Liver (tissue), 9 donors: ENCODE measurements around the gene LPCAT1. TPM values are rescaled to one million over a fixed set of nuclear protein-coding genes. Genes with fewer than 3 reads are reported as not detected.

Experiments used
- DNase-seq: peaks from one replicate; pipeline ENCODE4 v3.0.0-alpha.2; 2017; ENCODE audit warnings: low spot score
- H3K27ac ChIP-seq, 2 donors: one replicate each; pipeline ENCODE4 v1.7.0; 2013; ENCODE audit warnings: inconsistent platforms in 2 of 2, low read length in 2 of 2, control low read depth in 1 of 2, low read depth in 1 of 2, mild to moderate bottlenecking in 1 of 2
- H3K27me3 ChIP-seq, 4 donors: one replicate each; pipeline versions ENCODE4 v1.6.1 to v1.7.0; 2013; ENCODE audit warnings: low read length in 3 of 4, inconsistent platforms in 1 of 4, mild to moderate bottlenecking in 1 of 4, moderate library complexity in 1 of 4; ENCODE audit not compliant: control insufficient read depth in 4 of 4, insufficient read depth in 4 of 4
- H3K36me3 ChIP-seq, 4 donors: one replicate each; pipeline versions ENCODE4 v1.6.1 to v1.7.0; 2013; ENCODE audit warnings: low read length in 3 of 4, mild to moderate bottlenecking in 3 of 4, low read depth in 1 of 4, moderate library complexity in 1 of 4; ENCODE audit not compliant: control insufficient read depth in 4 of 4, insufficient read depth in 3 of 4
- H3K4me1 ChIP-seq, 4 donors: one replicate each; pipeline versions ENCODE4 v1.6.1 to v1.7.0; 2013; ENCODE audit warnings: low read length in 3 of 4, mild to moderate bottlenecking in 3 of 4, moderate library complexity in 1 of 4; ENCODE audit not compliant: control insufficient read depth in 4 of 4, insufficient read depth in 4 of 4
- H3K4me3 ChIP-seq, 3 donors: one replicate each; pipeline versions ENCODE4 v1.6.1 to v1.7.0; 2013; ENCODE audit warnings: low read length in 3 of 3, control low read depth in 1 of 3, low read depth in 1 of 3, mild to moderate bottlenecking in 1 of 3
- H3K9ac ChIP-seq, 2 donors: one replicate each; pipeline ENCODE4 v1.7.0; 2013; ENCODE audit warnings: low read length in 2 of 2, mild to moderate bottlenecking in 2 of 2, moderate library complexity in 2 of 2, control low read depth in 1 of 2, low read depth in 1 of 2
- H3K9me3 ChIP-seq, 4 donors: one replicate each; pipeline versions ENCODE4 v1.6.1 to v1.7.0; 2013; ENCODE audit warnings: low read length in 3 of 4; ENCODE audit not compliant: control insufficient read depth in 4 of 4
- ATF3 ChIP-seq: IDR thresholded peaks from 2 replicates; pipeline ENCODE4 v1.6.1; 2016; ENCODE audit warnings: antibody characterized with exemption
- CTCF ChIP-seq: fragments of 150-350 bp; IDR thresholded peaks from 2 replicates; pipeline ENCODE4 v1.5.1; 2017; ENCODE audit warnings: improper control_type of control experiment, low read depth, low read length; ENCODE audit not compliant: missing input control
- EGR1 ChIP-seq, 2 donors: IDR thresholded peaks; 2 replicates each; pipeline ENCODE4 v1.6.1; 2016 to 2018; ENCODE audit warnings: antibody characterized with exemption in 2 of 2, low read depth in 2 of 2
- FOXA1 ChIP-seq: IDR thresholded peaks from 2 replicates; pipeline ENCODE4 v1.6.1; 2016; ENCODE audit warnings: antibody characterized with exemption
- FOXA2 ChIP-seq: IDR thresholded peaks from 2 replicates; pipeline ENCODE4 v1.6.1; 2016; ENCODE audit warnings: antibody characterized with exemption
- GABPA ChIP-seq, 2 donors: IDR thresholded peaks in 1 of 2; conservative IDR thresholded peaks in 1 of 2; 2 replicates each; pipeline ENCODE4 v1.6.1; 2016; ENCODE audit warnings: antibody characterized with exemption in 2 of 2, mild to moderate bottlenecking in 1 of 2, moderate library complexity in 1 of 2
- HNF4A ChIP-seq, 2 donors: conservative IDR thresholded peaks; 2 replicates each; pipeline ENCODE4 v1.6.1; 2016; ENCODE audit warnings: antibody characterized with exemption in 2 of 2, mild to moderate bottlenecking in 2 of 2
- HNF4G ChIP-seq: IDR thresholded peaks from 2 replicates; pipeline ENCODE4 v1.6.1; 2016; ENCODE audit warnings: antibody characterized with exemption
- JUND ChIP-seq, 2 donors: IDR thresholded peaks; 2 replicates each; pipeline ENCODE4 v1.6.1; 2016; ENCODE audit warnings: antibody characterized with exemption in 2 of 2
- RAD21 ChIP-seq, 2 donors: IDR thresholded peaks; 2 replicates each; pipeline ENCODE4 v1.6.1; 2016; ENCODE audit warnings: antibody characterized with exemption in 2 of 2, mild to moderate bottlenecking in 2 of 2
- RXRA ChIP-seq, 2 donors: IDR thresholded peaks; 2 replicates each; pipeline ENCODE4 v1.6.1; 2017 to 2018; ENCODE audit warnings: antibody characterized with exemption in 2 of 2, mild to moderate bottlenecking in 1 of 2
- SP1 ChIP-seq: IDR thresholded peaks from 2 replicates; pipeline ENCODE4 v1.6.1; 2018; ENCODE audit warnings: antibody characterized with exemption, mild to moderate bottlenecking
- TAF1 ChIP-seq: conservative IDR thresholded peaks from 2 replicates; pipeline ENCODE4 v1.6.1; 2016; ENCODE audit warnings: antibody characterized with exemption, mild to moderate bottlenecking
- YY1 ChIP-seq: IDR thresholded peaks from 2 replicates; pipeline ENCODE4 v1.6.1; 2016; ENCODE audit warnings: antibody characterized with exemption, mild to moderate bottlenecking
- ZBTB33 ChIP-seq: IDR thresholded peaks from 2 replicates; pipeline ENCODE4 v1.6.1; 2016; ENCODE audit warnings: antibody characterized with exemption
- WGBS: extraction: QIAGEN DNeasy Blood & Tissue Kit; methylation state at CpG from one replicate; pipeline ENCODE4 v1.1.7; 2013; 5-methylcytosine and 5-hydroxymethylcytosine counted together
- polyA plus RNA-seq, 2 donors: library from polyadenylated mRNA; stranded (reverse) in 1 of 2; unstranded in 1 of 2; fragments of 200-250 nt in 1 of 2; fragments of >200 nt in 1 of 2; fragmentation: Nextera tagmentation in 1 of 2; extraction: Ambion mirVana in 1 of 2; gene quantifications; one replicate each; pipeline versions ENCODE4 v1.2.1 to v1.2.3, GENCODE V29; 2013 to 2015
- total RNA-seq, 2 donors: library from RNA; depleted of rRNA; stranded (reverse); fragments of >200 nt; gene quantifications; one replicate each; pipeline ENCODE4 v1.2.3, GENCODE V29; 2014
- TF ChIP-seq, protein P1 (sequence below): IDR thresholded peaks from 2 replicates; pipeline ENCODE4 v1.6.1; 2016; ENCODE audit warnings: antibody characterized with exemption
- TF ChIP-seq, protein P2 (sequence below): IDR thresholded peaks from 2 replicates; pipeline ENCODE4 v1.6.1; 2016; ENCODE audit warnings: antibody characterized with exemption, mild to moderate bottlenecking
- donor health status: healthy.
- donor health status: healthy.
- donor health status: healthy.
- donor health status: healthy.
- donor health status: healthy.

LPCAT1 gene
- total and polyA plus RNA-seq, 4 donors: 1.5 to 12.8 (median 9.9) TPM

GRCh38 chr5:1484730-1485578, 38.8 kb downstream of the LPCAT1 start:
- WGBS: 91% methylated on average over 20 of the region's 20 CpGs
- DNase-seq: no peak
- peaks cover 0 to 4% (median 1%) of the 10 kb centered on the region in 4 donors for H3K36me3 ChIP-seq
- no peaks in the 10 kb centered on the region for H3K9me3 ChIP-seq
- no peak overlapping the region for H3K9ac ChIP-seq
- H3K4me1 ChIP-seq: no peaks in the 10 kb centered on the region
- TF ChIP-seq ATF3: no peak
- no peak for TF ChIP-seq CTCF
- TF ChIP-seq FOXA1: no peak
- no peak for TF ChIP-seq HNF4G
- no peak for TF ChIP-seq GABPA (IDR thresholded peaks at IDR 0.05 in 1 of 2, conservative IDR thresholded peaks at IDR 0.05 in 1 of 2)
- TF ChIP-seq JUND (IDR thresholded peaks at IDR 0.05): no peak
- TF ChIP-seq RXRA (IDR thresholded peaks at IDR 0.05): no peak
- TF ChIP-seq EGR1 (IDR thresholded peaks at IDR 0.05; ENCODE audit: low read depth in 2 of 2): no peak
- no peak for TF ChIP-seq SP1
- no peak for TF ChIP-seq FOXA2
- no peak for TF ChIP-seq TAF1
- TF ChIP-seq, protein P1, sequence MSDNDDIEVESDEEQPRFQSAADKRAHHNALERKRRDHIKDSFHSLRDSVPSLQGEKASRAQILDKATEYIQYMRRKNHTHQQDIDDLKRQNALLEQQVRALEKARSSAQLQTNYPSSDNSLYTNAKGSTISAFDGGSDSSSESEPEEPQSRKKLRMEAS: no peak
- TF ChIP-seq, protein P2, sequence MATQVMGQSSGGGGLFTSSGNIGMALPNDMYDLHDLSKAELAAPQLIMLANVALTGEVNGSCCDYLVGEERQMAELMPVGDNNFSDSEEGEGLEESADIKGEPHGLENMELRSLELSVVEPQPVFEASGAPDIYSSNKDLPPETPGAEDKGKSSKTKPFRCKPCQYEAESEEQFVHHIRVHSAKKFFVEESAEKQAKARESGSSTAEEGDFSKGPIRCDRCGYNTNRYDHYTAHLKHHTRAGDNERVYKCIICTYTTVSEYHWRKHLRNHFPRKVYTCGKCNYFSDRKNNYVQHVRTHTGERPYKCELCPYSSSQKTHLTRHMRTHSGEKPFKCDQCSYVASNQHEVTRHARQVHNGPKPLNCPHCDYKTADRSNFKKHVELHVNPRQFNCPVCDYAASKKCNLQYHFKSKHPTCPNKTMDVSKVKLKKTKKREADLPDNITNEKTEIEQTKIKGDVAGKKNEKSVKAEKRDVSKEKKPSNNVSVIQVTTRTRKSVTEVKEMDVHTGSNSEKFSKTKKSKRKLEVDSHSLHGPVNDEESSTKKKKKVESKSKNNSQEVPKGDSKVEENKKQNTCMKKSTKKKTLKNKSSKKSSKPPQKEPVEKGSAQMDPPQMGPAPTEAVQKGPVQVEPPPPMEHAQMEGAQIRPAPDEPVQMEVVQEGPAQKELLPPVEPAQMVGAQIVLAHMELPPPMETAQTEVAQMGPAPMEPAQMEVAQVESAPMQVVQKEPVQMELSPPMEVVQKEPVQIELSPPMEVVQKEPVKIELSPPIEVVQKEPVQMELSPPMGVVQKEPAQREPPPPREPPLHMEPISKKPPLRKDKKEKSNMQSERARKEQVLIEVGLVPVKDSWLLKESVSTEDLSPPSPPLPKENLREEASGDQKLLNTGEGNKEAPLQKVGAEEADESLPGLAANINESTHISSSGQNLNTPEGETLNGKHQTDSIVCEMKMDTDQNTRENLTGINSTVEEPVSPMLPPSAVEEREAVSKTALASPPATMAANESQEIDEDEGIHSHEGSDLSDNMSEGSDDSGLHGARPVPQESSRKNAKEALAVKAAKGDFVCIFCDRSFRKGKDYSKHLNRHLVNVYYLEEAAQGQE: no peak
- TF ChIP-seq YY1: no peak
- H3K27me3 ChIP-seq: no peaks in the 10 kb centered on the region
- H3K27ac ChIP-seq: no peak overlapping the region
- H3K4me3 ChIP-seq: no peak overlapping the region

- Histone ChIP-seq H3K9me3 (no peaks in the 10 kb centered on the region), H3K27me3 (no peaks in the 10 kb centered on the region), H3K36me3 (peaks cover 0 to 4% (median 1%) of the 10 kb centered on the region in 4 donors), H3K27ac (no peak overlapping the region), H3K9ac (no peak overlapping the region), H3K4me3 (no peak overlapping the region), H3K4me1 (peaks cover 0 to 7% (median 0%) of the 10 kb centered on the region in 4 donors)
- no peak for DNase-seq
- WGBS: 96% methylated on average over 33 of the region's 33 CpGs
- TF ChIP-seq RXRA (IDR thresholded peaks at IDR 0.05): no peak
- no peak for TF ChIP-seq RAD21 (IDR thresholded peaks at IDR 0.05)
- TF ChIP-seq, protein P1: no peak
- no peak for TF ChIP-seq YY1
- TF ChIP-seq, protein P2: no peak
- no peak for TF ChIP-seq ZBTB33
- TF ChIP-seq HNF4A (conservative IDR thresholded peaks at IDR 0.05): no peak
- no peak for TF ChIP-seq TAF1
- no peak for TF ChIP-seq FOXA2
These were observed 39.7 kb downstream of the LPCAT1 start for GRCh38 chr5:1483856-1484729.
